B cell (primary cell): ENCODE measurements around the gene MEAK7.

ENCODE experiments used
- EZH2 ChIP-seq: IDR thresholded peaks from 2 replicates; pipeline ENCODE4 v1.6.1; 2012; ENCODE audit warnings: borderline replicate concordance, low read depth, mild to moderate bottlenecking, moderate library complexity, low read length; ENCODE audit not compliant: insufficient read depth, poor library complexity, severe bottlenecking
- TF ChIP-seq, protein P1 (sequence below): fragments of 200-600 bp; IDR thresholded peaks from one replicate; pipeline ENCODE4 v1.8.0; 2022; ENCODE audit warnings: antibody characterized with exemption, mild to moderate bottlenecking

DNA sequence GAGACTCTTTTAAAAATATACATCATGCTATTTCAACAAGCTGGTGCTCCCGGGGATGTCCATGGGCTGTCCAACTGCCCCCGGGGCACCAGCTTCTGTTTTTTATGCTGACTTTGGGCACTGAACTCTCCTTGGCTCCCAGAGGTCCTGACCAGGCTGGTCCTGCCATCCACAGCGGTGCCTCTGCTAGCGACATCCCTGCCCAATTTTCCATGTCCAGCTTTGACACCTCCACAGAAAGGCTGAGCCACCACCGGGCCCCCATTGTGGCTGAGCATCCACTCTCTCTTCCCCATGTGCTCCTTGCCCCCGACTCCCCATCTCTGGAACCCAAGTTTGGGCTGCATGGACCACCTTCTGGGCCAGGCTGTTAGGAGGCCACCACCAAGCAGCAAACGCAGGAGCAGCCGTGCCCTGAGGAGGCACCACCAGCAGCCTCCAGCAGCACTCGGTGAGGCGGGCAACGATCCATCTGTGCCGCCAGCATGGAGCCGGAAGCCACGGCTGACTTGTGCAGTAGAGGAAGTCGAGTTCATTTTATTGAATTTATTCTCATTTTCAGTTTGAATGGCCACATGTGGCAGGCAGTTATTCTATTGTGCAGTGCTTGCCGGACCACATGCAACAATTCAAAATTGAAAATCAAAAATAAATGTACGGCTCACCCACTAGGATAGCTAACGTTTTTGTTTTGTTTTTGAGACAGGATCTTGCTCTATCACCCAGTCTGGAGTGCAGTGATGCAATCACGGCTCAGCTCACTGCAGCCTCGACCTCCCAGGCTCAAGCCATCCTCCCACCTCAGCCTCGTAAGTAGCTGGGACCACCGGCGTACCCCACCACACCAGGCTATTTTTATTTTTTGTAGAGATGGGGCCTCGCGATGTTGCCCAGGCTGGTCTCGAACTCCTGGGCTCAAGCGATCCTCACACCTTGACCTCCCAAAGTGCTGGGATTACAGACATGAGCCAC, 2.8 kb upstream of the MEAK7 start:
- no peak for TF ChIP-seq EZH2
- TF ChIP-seq, protein P1, sequence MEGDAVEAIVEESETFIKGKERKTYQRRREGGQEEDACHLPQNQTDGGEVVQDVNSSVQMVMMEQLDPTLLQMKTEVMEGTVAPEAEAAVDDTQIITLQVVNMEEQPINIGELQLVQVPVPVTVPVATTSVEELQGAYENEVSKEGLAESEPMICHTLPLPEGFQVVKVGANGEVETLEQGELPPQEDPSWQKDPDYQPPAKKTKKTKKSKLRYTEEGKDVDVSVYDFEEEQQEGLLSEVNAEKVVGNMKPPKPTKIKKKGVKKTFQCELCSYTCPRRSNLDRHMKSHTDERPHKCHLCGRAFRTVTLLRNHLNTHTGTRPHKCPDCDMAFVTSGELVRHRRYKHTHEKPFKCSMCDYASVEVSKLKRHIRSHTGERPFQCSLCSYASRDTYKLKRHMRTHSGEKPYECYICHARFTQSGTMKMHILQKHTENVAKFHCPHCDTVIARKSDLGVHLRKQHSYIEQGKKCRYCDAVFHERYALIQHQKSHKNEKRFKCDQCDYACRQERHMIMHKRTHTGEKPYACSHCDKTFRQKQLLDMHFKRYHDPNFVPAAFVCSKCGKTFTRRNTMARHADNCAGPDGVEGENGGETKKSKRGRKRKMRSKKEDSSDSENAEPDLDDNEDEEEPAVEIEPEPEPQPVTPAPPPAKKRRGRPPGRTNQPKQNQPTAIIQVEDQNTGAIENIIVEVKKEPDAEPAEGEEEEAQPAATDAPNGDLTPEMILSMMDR, result no peak
